ENCODE data around the gene COPS9. TPM values are rescaled to one million over a fixed set of nuclear protein-coding genes. Genes with fewer than 3 reads are reported as not detected.

The COPS9 gene
- total and polyA plus RNA-seq, 10 of the 15 experiments (the other 5 are each of a cell fraction or from before 2014, with no cell fraction given) = 80.8 to 419 (median 213) TPM

GRCh38 chr2:240106765-240107476, 29.2 kb downstream of the COPS9 start (continued):
- no peak for TF ChIP-seq NR2C2 (IDR thresholded peaks at IDR 0.05; ENCODE audit: borderline replicate concordance, control insufficient read depth, insufficient read length, low read depth)
- TF ChIP-seq ZNF207 (IDR thresholded peaks at IDR 0.05; ENCODE audit: borderline replicate concordance) = no peak
- no peak for TF ChIP-seq ZNF217 (IDR thresholded peaks at IDR 0.05)

GRCh38 chr2:240105982-240106381, 30.1 kb downstream of the COPS9 start:
- no peak overlapping the region for H3K9ac ChIP-seq (ENCODE audit: control insufficient read depth, insufficient read depth, low read length)
- H3K27me3 ChIP-seq (replicated peaks in 1 of 2; ENCODE audit: control insufficient read depth in 2 of 2, insufficient read depth in 2 of 2, low read length in 1 of 2) = no peaks in the 10 kb centered on the region; a peak in 2 of 4 replicates
- SMC1A ChIA-PET (ENCODE audit: uncharacterized antibody, unreplicated experiment) = interaction anchor here (1.0 kb wide), 1 partner anchor 44 kb away, joined by 3 read pairs; no protein-coding TSS in a partner anchor
- H3K4me3 ChIP-seq = no peak overlapping the region
- H3K27ac ChIP-seq (ENCODE audit: control insufficient read depth, insufficient read depth) = no peak overlapping the region
- ATAC-seq (no peak), DNase-seq (ENCODE audit: low read depth, low spot score) (no peak), FAIRE-seq (no peak)
- no peaks in the 10 kb centered on the region for H3K9me3 ChIP-seq (replicated peaks; ENCODE audit: control insufficient read depth, insufficient read depth, low read length)
- WGBS (ENCODE audit: insufficient coverage, insufficient replicate concordance, low lambda C conversion rate, missing lambda C conversion rate) = 33% methylated on average over 11 of the region's 11 CpGs
- H3K4me1 ChIP-seq (ENCODE audit: control insufficient read depth, insufficient read depth, low read length) = no peaks in the 10 kb centered on the region
- intact Hi-C loops (cut with micrococcal nuclease; ENCODE audit: unreplicated experiment) = no loop called here
- no peak overlapping the region for H2AFZ ChIP-seq (ENCODE audit: control insufficient read depth, low read depth, low read length)
- no TSS peak for BruUV-seq (replicated peaks)
- RAD21 ChIA-PET (ENCODE audit: unreplicated experiment) = interaction anchor here (0.7 kb wide), 1 partner anchor 658 kb away, joined by 3 read pairs; no protein-coding TSS in a partner anchor
- H3K79me2 ChIP-seq (ENCODE audit: control insufficient read depth, insufficient read depth, low read length) = no peaks in the 10 kb centered on the region
- H4K20me1 ChIP-seq (ENCODE audit: control insufficient read depth, insufficient read depth) = no peaks in the 10 kb centered on the region
- CTCF ChIA-PET = no interaction called here
- no peak overlapping the region for H3K4me2 ChIP-seq (ENCODE audit: control insufficient read depth, insufficient read depth)
- POLR2A ChIA-PET = no interaction called here
- in situ Hi-C loops (cut with MboI) = no loop called here
- TF ChIP-seq TAF1 (IDR thresholded peaks at IDR 0.05; ENCODE audit: borderline replicate concordance, low read depth, low read length) (no peak), TCF12 (IDR thresholded peaks at IDR 0.05; ENCODE audit: low read depth, low read length) (no peak), IKZF2 (IDR thresholded peaks at IDR 0.05) (no peak), NFYA (IDR thresholded peaks at IDR 0.05; ENCODE audit: borderline replicate concordance, low read depth, low read length) (no peak), ETV6 (conservative IDR thresholded peaks at IDR 0.05 in 1 of 2, IDR thresholded peaks at IDR 0.05 in 1 of 2; ENCODE audit: borderline replicate concordance in 1 of 2, low read depth in 1 of 2) (no peak), CBX3 (IDR thresholded peaks at IDR 0.05; ENCODE audit: borderline replicate concordance, low read depth) (no peak), TCF7 (IDR thresholded peaks at IDR 0.05; ENCODE audit: borderline replicate concordance) (no peak), ELK1 (IDR thresholded peaks at IDR 0.05; ENCODE audit: low read depth, low read length) (no peak), CEBPB (IDR thresholded peaks at IDR 0.05; ENCODE audit: borderline replicate concordance in 1 of 2, low read depth in 2 of 2, low read length in 2 of 2) (no peak), CREM (IDR thresholded peaks at IDR 0.05; ENCODE audit: low read depth) (no peak)
- TF ChIP-seq, protein P1, sequence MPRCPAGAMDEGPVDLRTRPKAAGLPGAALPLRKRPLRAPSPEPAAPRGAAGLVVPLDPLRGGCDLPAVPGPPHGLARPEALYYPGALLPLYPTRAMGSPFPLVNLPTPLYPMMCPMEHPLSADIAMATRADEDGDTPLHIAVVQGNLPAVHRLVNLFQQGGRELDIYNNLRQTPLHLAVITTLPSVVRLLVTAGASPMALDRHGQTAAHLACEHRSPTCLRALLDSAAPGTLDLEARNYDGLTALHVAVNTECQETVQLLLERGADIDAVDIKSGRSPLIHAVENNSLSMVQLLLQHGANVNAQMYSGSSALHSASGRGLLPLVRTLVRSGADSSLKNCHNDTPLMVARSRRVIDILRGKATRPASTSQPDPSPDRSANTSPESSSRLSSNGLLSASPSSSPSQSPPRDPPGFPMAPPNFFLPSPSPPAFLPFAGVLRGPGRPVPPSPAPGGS (IDR thresholded peaks at IDR 0.05; ENCODE audit: borderline replicate concordance, insufficient read depth, low read depth, low read length, poor library complexity, severe bottlenecking) = no peak
- H3K36me3 ChIP-seq (ENCODE audit: control insufficient read depth in 2 of 2, insufficient read depth in 2 of 2, low read length in 1 of 2) = no peaks in the 10 kb centered on the region
